GM19395 (cell line): ENCODE measurements around the gene C3AR1.
"Not testable (repeated sequence)": the region's sequence is repeated elsewhere in the genome, so short reads cannot be mapped to it uniquely, and the experiment has no call there.

ENCODE experiments used
- ATAC-seq: cut with Tn5 transposase; IDR thresholded peaks from one replicate; pipeline ENCODE4 v1.9.1; 2021; ENCODE audit warnings: mild to moderate bottlenecking, moderate library complexity; ENCODE audit not compliant: unreplicated experiment

C3AR1 gene

DNA sequence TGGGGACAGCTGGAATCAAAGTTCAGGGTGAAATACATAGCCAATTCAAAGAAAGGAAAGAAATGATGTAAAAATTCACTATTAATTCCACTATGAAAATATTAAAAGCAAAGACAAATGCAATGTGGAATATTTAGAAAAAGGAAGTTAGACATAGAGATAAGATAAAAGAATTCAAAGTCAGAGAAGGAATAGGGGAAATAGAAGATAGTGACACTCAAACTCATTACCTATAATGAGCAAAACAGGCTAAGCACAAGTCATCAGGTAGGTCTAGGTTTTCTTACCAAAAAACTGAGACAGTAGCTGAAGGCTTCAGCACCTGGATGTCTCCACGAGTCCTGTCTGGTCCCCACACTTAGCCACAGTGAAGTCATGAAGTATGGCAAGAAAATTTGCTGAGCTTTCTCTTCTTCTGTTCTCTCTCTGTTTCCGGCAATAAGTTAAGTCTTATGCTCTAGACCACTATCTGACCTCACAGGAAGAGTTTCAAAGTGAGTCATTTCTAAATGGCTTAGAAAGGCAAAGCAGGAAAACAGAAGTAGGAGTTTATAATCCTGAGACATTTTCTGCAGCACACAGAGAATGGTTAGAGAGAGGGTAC is at the start of gene C3AR1:
TSS of gene C3AR1 (minus strand) at position 369 of the 604 bp plus-strand sequence. CDS start 6,174 bp downstream, outside the sequence.
- peak; percentile 91 for ATAC-seq

GRCh38 chr12:8113117-8113516 is 47.0 kb upstream of the C3AR1 start:
- ATAC-seq: not testable (repeated sequence)

- no peak for ATAC-seq
These were observed 42.7 kb upstream of the C3AR1 start for GRCh38 chr12:8108808-8109398.

DNA sequence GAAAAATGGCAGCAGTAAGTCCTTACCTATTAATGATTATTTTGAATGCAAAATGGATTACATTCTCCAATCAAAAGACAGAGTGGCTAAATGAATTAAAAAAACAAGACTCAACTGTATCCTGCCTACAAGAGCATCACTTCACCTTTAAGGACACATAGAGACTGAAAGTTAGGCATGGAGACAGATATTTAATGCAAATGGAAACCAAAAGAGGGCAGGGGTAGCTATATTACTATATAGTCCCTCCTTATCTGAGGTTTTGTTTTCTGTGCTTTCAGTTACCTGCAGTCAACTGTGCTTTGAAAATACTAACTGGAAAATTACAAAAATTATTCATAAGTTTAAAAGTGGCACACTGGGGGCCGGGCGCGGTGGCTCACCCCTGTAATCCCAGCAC is 33.1 kb upstream of the C3AR1 start:
- ATAC-seq: no peak

GRCh38 chr12:8096281-8096915 is 30.2 kb upstream of the C3AR1 start:
- ATAC-seq: no peak

- no peak for ATAC-seq
These were observed 27.1 kb upstream of the C3AR1 start for GRCh38 chr12:8093291-8093690.

DNA sequence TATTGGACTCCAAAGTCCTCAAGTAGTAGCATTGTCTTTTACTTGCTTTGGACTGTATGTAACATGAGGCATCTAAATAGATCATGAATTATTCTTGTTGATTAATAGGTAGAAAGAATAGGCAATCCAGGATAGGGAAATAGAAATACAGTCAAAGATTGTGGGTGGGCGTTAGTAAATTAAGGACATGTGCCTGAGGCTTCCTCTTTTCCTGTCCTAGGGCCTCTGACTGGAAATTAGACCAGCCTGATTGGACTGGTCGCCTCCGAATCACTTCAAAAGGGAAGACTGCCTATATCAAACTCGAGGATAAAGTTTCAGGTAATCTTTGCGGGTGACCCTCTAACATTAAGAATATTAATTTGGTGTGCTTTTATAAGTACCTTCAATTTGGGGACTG is 23.6 kb upstream of the C3AR1 start:
- no peak for ATAC-seq

GRCh38 chr12:8089277-8089676 is 23.1 kb upstream of the C3AR1 start:
- ATAC-seq: not testable (repeated sequence)

DNA sequence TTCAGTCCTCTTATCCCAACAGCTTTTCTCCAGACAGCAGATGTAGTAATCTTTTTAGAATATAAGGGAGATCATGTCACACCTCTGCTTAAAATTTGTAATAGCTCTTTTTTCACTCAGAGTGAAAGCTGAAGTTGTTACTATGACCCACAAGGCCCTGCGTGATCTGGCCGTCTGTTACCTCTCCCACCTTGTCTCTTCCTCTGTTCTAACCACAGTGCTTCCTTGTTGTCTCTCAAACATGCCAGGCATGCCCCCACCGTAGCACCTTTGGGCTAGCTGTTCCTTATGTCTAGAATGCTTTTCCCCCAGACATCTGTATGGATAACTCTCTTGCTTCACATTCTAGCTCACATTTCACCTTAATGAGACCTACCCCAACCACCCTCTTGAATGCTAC is 22.4 kb upstream of the C3AR1 start:
- ATAC-seq: no peak

- no peak for ATAC-seq
These were observed 21.5 kb upstream of the C3AR1 start for GRCh38 chr12:8087666-8088065.

- ATAC-seq: not testable (repeated sequence)
These were observed 18.2 kb upstream of the C3AR1 start for GRCh38 chr12:8084351-8084750.

DNA sequence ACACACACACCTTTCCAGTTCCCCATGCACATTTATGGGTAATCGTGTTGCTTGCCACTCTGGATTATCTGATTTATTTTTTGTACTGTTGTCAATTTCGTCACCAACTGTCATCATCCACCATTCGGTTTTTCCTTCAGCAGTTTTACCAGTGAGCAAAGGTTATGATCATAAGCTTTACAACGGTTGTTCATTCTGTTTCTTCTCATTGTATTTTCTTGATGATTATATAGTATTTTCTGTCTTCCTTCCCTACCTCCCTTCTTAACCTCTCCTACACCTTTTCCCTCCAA is 16.6 kb upstream of the C3AR1 start:
- no peak for ATAC-seq

- ATAC-seq: no peak
These were observed 15.2 kb upstream of the C3AR1 start for GRCh38 chr12:8081251-8081920.

GRCh38 chr12:8080120-8080519 is 14.0 kb upstream of the C3AR1 start:
- no peak for ATAC-seq

DNA sequence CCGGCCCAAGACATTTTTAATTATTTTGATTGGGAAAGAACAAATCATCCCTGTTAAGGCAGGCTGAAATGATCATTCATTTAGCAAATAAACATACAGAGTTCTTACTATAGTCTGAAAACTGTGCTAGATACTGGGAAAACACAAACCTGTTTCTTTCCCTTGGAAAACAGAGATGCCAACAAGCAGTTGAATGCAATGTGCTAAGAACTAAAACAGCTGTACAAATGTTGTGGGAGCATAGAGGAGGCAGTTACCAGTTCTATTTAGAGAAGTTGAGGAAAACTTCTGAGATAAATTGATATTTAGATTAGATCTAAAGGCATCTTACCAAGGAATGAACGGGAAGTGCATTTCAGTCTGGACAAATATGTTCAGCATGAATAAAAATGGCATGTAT is 12.8 kb upstream of the C3AR1 start:
- ATAC-seq: no peak

DNA sequence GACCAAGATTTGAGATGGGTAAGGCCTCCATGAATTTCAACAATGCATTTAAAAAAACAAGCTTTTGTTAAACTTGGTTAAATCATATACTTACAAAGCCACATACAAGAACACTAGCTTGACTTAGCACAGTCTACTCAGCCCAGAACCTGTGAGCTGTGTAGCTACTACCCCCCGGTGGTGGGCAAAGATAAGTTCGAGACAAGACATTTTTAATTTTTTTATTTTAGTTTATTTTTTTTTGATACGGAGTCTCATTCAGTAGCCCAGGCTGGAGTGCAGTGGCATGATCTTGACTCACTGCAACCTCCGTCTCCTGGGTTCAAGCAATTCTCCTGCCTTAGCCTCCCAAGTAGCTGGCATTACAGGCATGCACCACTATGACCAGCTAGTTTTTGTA is 12.2 kb upstream of the C3AR1 start:
- ATAC-seq: no peak

DNA sequence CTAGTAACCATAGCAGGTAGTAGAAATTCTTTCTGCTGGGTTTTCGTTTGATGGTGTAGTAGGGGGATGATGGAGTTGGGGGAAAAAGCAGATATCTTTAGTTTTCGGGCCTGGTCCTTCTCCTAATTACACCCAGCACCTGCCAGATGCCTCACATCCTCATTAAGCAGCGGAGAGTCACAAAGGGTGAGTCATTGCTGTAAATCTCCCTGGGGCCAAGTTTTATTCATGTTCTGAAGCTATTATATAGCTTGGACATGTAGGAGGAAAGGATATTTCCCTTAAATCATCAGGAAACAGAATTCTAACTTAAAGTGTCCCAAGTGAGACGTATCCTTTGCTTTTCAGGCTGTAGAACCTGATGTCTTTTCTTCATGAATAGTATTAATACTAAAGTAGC is 11.0 kb upstream of the C3AR1 start:
- no peak for ATAC-seq

DNA sequence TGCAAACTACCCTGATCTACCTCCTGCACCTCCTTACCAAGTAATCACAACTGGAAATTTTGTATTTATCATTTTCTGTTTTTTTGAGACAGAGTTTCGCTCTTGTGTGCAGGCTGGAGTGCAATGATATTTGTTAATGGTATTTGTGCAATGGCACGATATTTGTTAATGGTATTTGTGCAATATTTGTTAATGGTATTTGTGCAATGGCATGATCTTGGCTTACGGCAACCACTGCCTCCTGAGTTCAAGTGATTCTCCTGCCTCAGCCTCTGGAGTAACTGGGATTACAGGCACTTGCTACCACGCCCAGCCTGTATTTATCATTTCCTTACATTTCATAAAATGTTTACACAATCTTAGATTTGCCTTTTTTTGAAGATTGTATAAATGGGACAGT is 10.2 kb upstream of the C3AR1 start:
- no peak for ATAC-seq

DNA sequence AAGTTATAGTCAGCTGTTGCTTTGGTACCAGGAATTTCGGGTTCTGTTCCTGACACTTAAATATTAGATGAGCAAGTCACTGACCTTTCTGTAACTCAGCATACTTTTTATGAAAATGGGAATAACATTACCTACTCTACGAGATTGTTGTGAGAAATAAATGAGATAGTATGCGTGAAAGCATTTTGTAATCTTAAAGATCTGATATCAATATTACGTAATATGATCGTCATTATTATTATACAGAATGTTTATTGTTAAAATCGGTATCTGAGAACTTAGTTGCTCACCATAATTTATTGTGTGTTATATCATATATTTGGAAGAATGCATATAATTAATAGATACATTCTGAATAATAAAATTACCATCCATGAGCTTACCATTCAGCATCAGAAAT is 9.8 kb upstream of the C3AR1 start:
- ATAC-seq: no peak

GRCh38 chr12:8071820-8072219 is 5.7 kb upstream of the C3AR1 start:
- ATAC-seq: not testable (repeated sequence)

- ATAC-seq: no peak
These were observed 3.4 kb upstream of the C3AR1 start for GRCh38 chr12:8069582-8069981.

GRCh38 chr12:8064131-8064530 is 2.0 kb downstream of the C3AR1 start:
- ATAC-seq: no peak
